K562 (cell line): ENCODE measurements around the gene NLRC3. TPM values are rescaled to one million over a fixed set of nuclear protein-coding genes. Genes with fewer than 3 reads are reported as not detected.

Source experiments
- ATAC-seq: fragments of 200-7000 bp; cut with Tn5 transposase; 3 replicates; pipeline ENCODE4 v1.9.1; 2020; ENCODE audit warnings: moderate library complexity
- BruUV-seq: library from RNA; stranded (reverse); fragments of 400-500 nt; replicated peaks from 2 replicates; lab custom pipeline; 2021; lab: Mats Ljungman, UMichigan
- CTCF ChIA-PET: fragments of 300-600 bp; formaldehyde crosslinking; extraction: SDS; loops from one replicate; lab custom pipeline; 2021; ENCODE audit warnings: low intra/inter-chr PET ratio; lab: Yijun Ruan, JAX
- POLR2A ChIA-PET: fragments of 300-600, 350-650 bp; sonication (Branson Sonifier 250); formaldehyde crosslinking; extraction: SDS; loops from one replicate; lab custom pipeline; 2021; ENCODE audit warnings: antibody characterized with exemption, inconsistent platforms; lab: Yijun Ruan, JAX
- DNase-seq, 4 experiments: peaks; one replicate each; pipeline versions ENCODE4 v3.0.0 to v3.0.0-alpha.2; 2011 to 2018; ENCODE audit warnings: low spot score in 3 of 4, mixed read lengths in 3 of 4; ENCODE audit errors: extremely low read depth in 1 of 4
- FAIRE-seq: peaks from 2 replicates; lab custom pipeline; 2011; peaks lifted over from hg19 to GRCh38; lab: Jason Lieb, UNC
- H2AFZ ChIP-seq: 2 replicates; pipeline ENCODE4 v1.6.0; 2011; ENCODE audit warnings: low read depth, low read length, control low read depth, inconsistent platforms
- H3K27ac ChIP-seq: fragments of 200-600 bp; 3 replicates; pipeline ENCODE4 v1.8.0; 2011; ENCODE audit warnings: low read depth, mild to moderate bottlenecking, control low read depth, inconsistent platforms, low read length, moderate library complexity, mixed read lengths; ENCODE audit errors: extremely low read depth
- H3K27me3 ChIP-seq, 2 experiments: fragments of 300-600 bp in 1 of 2; 2 replicates in 1 of 2; 3 replicates in 1 of 2; pipeline versions ENCODE4 v1.6.0 to v1.8.0; 2011; ENCODE audit warnings: inconsistent platforms in 2 of 2, low read length in 2 of 2, mild to moderate bottlenecking in 1 of 2, mixed read lengths in 1 of 2, moderate library complexity in 1 of 2; ENCODE audit not compliant: control insufficient read depth in 2 of 2, insufficient read depth in 2 of 2
- H3K36me3 ChIP-seq: fragments of 300-600 bp; 3 replicates; pipeline ENCODE4 v1.8.0; 2011; ENCODE audit warnings: mild to moderate bottlenecking, low read length, inconsistent platforms; ENCODE audit not compliant: control insufficient read depth, insufficient read depth
- H3K4me1 ChIP-seq, 2 experiments: fragments of 200-600 bp in 1 of 2; replicated peaks in 1 of 2; 2 replicates in 1 of 2; 3 replicates in 1 of 2; pipeline versions ENCODE4 v1.5.1 to v1.8.0; 2011; ENCODE audit warnings: inconsistent platforms in 2 of 2, low read length in 2 of 2, mild to moderate bottlenecking in 1 of 2, mixed read lengths in 1 of 2, moderate library complexity in 1 of 2; ENCODE audit not compliant: control insufficient read depth in 2 of 2, insufficient read depth in 2 of 2
- H3K4me2 ChIP-seq: 2 replicates; pipeline ENCODE4 v1.6.1; 2011; ENCODE audit warnings: low read length, control low read depth, inconsistent platforms, mixed read lengths; ENCODE audit not compliant: insufficient read depth
- H3K4me3 ChIP-seq: fragments of 200-600 bp; sonication (generic), shearing (Covaris generic); 2 replicates; pipeline ENCODE4 v1.5.1; 2016; ENCODE audit warnings: control low read depth, inconsistent platforms
- H3K79me2 ChIP-seq: fragments of 200-600 bp; 3 replicates; pipeline ENCODE4 v1.8.0; 2011; ENCODE audit warnings: low read length, inconsistent platforms; ENCODE audit not compliant: control insufficient read depth, insufficient read depth
- H3K9ac ChIP-seq, 2 experiments: 2 replicates each; pipeline versions ENCODE4 v1.6.0 to v1.6.1; 2011; ENCODE audit warnings: low read depth in 2 of 2, low read length in 2 of 2, control low read depth in 1 of 2, inconsistent platforms in 1 of 2, mild to moderate bottlenecking in 1 of 2, mixed read lengths in 1 of 2; ENCODE audit not compliant: insufficient read depth in 1 of 2
- H3K9me1 ChIP-seq: one replicate; pipeline ENCODE4 v1.6.0; 2011; ENCODE audit warnings: inconsistent platforms, mild to moderate bottlenecking, low read length, moderate library complexity; ENCODE audit not compliant: control insufficient read depth, insufficient read depth
- H3K9me3 ChIP-seq: replicated peaks from 2 replicates; pipeline ENCODE4 v1.5.1; 2011; ENCODE audit warnings: low read depth, low read length, inconsistent platforms; ENCODE audit not compliant: control insufficient read depth, insufficient read depth
- H4K20me1 ChIP-seq: replicated peaks from 2 replicates; pipeline ENCODE4 v1.6.1; 2011; ENCODE audit warnings: low read length, inconsistent platforms, mixed read lengths; ENCODE audit not compliant: control insufficient read depth, insufficient read depth
- BRF1 ChIP-seq: IDR thresholded peaks from 3 replicates; pipeline ENCODE4 v1.6.1; 2011; ENCODE audit warnings: borderline replicate concordance, mild to moderate bottlenecking; ENCODE audit not compliant: insufficient read length; ENCODE audit errors: extremely low read depth
- DACH1 ChIP-seq: fragments of 450-650 bp; IDR thresholded peaks from 2 replicates; pipeline ENCODE4 v1.6.1; 2018; ENCODE audit not compliant: partially characterized antibody
- HIVEP1 ChIP-seq: fragments of 250-450 bp; sonication (Bioruptor Pico); IDR thresholded peaks from 2 replicates; pipeline ENCODE4 v1.4.0; 2020; ENCODE audit warnings: mild to moderate bottlenecking
- SMAD3 ChIP-seq: fragments of 450-650 bp; formaldehyde crosslinking; conservative IDR thresholded peaks from 2 replicates; pipeline ENCODE4 v1.4.0; 2020; ENCODE audit warnings: mild to moderate bottlenecking
- ZBTB7A ChIP-seq: IDR thresholded peaks from 2 replicates; pipeline ENCODE4 v1.6.1; 2011; ENCODE audit warnings: low read depth, mild to moderate bottlenecking, low read length, moderate library complexity, borderline replicate concordance; ENCODE audit not compliant: control insufficient read depth
- ZNF140 ChIP-seq: fragments of 250-450 bp; sonication (Bioruptor Pico); IDR thresholded peaks from 2 replicates; pipeline ENCODE4 v1.8.0; 2021; ENCODE audit warnings: moderate library complexity, mild to moderate bottlenecking, inconsistent platforms
- ZNF146 ChIP-seq: IDR thresholded peaks from one replicate; pipeline ENCODE4 v1.6.1; 2018; ENCODE audit warnings: missing compliant biosample characterization; ENCODE audit not compliant: unreplicated experiment
- WGBS: fragments of 100-300 bp; shearing (Covaris generic); methylation state at CpG from one replicate; pipeline ENCODE4 v1.1.6; 2016; ENCODE audit warnings: low coverage, mixed read lengths; ENCODE audit not compliant: insufficient coverage; ENCODE audit errors: missing lambda C conversion rate; 5-methylcytosine and 5-hydroxymethylcytosine counted together
- in situ Hi-C: fragments of 300-500 bp; cut with MboI; formaldehyde crosslinking; loops from 4 replicates; pipeline ENCODE4 v1.15.0; 2018; ENCODE audit warnings: inconsistent platforms, mixed read lengths
- intact Hi-C: fragments of 100-400 bp; cut with micrococcal nuclease; formaldehyde crosslinking; loops from 2 replicates; pipeline ENCODE4 v1.14.2; 2022
- polyA plus RNA-seq, 8 experiments: library from polyadenylated mRNA; depleted of rRNA in 4 of 8; stranded (reverse) in 5 of 8; unstranded in 3 of 8; fragments of >200 nt; fragmentation: Nextera tagmentation in 2 of 8; fragmentation: Illumina TruSeq in 1 of 8; extraction: Ambion mirVana in 2 of 8; extraction: Trizol in 1 of 8; gene quantifications; 2 replicates each; pipeline versions ENCODE4 v1.2.1 to v1.2.3, GENCODE V29; 2011 to 2014; ENCODE audit warnings: inconsistent platforms in 1 of 8, missing spikeins in 1 of 8
- total RNA-seq, 7 experiments: library from RNA; depleted of rRNA in 6 of 7; stranded (reverse); fragments of >200 nt in 6 of 7; fragmentation: Illumina TruSeq in 2 of 7; extraction: Trizol in 2 of 7; gene quantifications; 2 replicates each; pipeline versions ENCODE4 v1.2.1 to v1.2.3, GENCODE V29; 2011 to 2021; ENCODE audit warnings: low replicate concordance in 1 of 7
- TF ChIP-seq, protein P1 (sequence below): sonication (generic); formaldehyde crosslinking; IDR thresholded peaks from 2 replicates; pipeline ENCODE4 v1.8.1; 2023; ENCODE audit warnings: mild to moderate bottlenecking, missing genetic modification reagents
- TF ChIP-seq, protein P2 (sequence below): fragments of 450-650 bp; IDR thresholded peaks from 2 replicates; pipeline ENCODE4 v1.6.1; 2014; ENCODE audit warnings: low read depth, mild to moderate bottlenecking, moderate library complexity, borderline replicate concordance

Gene NLRC3
- total and polyA plus RNA-seq, 9 of the 15 experiments (the other 6 are each of a cell fraction or from before 2014, with no cell fraction given) = 0.03 to 0.13 (median 0.03) TPM; not detected in 4

DNA sequence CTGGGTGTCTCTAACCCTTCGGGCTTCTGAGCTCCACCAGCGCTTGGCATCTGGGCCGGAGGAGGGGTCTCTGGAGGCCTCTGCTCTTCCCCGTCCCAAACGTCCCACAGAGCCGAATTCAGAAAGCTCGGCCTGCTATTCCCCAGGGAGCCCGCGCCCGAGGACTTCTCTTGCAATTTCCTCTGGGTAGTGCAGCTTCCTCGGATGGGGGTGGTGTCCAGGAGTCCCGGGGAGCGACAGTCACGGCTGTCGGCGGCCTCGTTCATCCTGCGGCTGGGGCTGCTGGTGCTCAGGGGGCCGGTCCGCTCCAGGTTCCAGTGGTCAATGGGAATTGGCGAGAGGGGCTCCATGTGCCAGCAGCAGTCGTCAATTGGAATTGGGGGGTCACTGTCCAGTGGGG lies 11.8 kb upstream of the NLRC3 start:
- Histone ChIP-seq H3K9ac (peak overlapping the region; percentile 28 to 85; a peak in 3 of 4 replicates), H3K9me1 (peaks cover 4% of the 10 kb centered on the region), H3K4me1 (peaks cover 10 to 26% of the 10 kb centered on the region in 2 experiments; a peak in 4 of 5 replicates), H2AFZ (no peak overlapping the region), H3K36me3 (peaks cover 9% of the 10 kb centered on the region; the same call in 1 of the 3 replicates), H3K4me3 (no peak overlapping the region), H4K20me1 (no peaks in the 10 kb centered on the region), H3K27me3 (no peaks in the 10 kb centered on the region), H3K79me2 (no peaks in the 10 kb centered on the region), H3K9me3 (no peaks in the 10 kb centered on the region), H3K4me2 (peak overlapping the region; percentile 24; the same call in 1 of the 2 replicates), H3K27ac (no peak overlapping the region)
- CTCF ChIA-PET = no interaction called here
- intact Hi-C loops (no loop called here), in situ Hi-C loops (no loop called here)
- FAIRE-seq (no peak), DNase-seq (no peak), ATAC-seq (no peak)
- POLR2A ChIA-PET = interaction anchor here (0.7 kb wide), 1 partner anchor 10 kb away, joined by 3 read pairs; no protein-coding TSS in a partner anchor
- BruUV-seq = no TSS peak
- 93% methylated on average over 16 of the region's 22 CpGs for WGBS
- TF ChIP-seq SMAD3 (CRISPR knock-in tag) (no peak), ZNF140 (no peak), BRF1 (no peak), DACH1 (no peak), HIVEP1 (no peak), ZBTB7A (0 out of 2 replicates have a peak, but pooled peaks have one; percentile 14), ZNF146 (no peak)
- TF ChIP-seq, protein P1, sequence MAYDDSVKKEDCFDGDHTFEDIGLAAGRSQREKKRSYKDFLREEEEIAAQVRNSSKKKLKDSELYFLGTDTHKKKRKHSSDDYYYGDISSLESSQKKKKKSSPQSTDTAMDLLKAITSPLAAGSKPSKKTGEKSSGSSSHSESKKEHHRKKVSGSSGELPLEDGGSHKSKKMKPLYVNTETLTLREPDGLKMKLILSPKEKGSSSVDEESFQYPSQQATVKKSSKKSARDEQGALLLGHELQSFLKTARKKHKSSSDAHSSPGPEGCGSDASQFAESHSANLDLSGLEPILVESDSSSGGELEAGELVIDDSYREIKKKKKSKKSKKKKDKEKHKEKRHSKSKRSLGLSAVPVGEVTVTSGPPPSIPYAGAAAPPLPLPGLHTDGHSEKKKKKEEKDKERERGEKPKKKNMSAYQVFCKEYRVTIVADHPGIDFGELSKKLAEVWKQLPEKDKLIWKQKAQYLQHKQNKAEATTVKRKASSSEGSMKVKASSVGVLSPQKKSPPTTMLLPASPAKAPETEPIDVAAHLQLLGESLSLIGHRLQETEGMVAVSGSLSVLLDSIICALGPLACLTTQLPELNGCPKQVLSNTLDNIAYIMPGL (CRISPR knock-in tag) = no peak
- TF ChIP-seq, protein P2, sequence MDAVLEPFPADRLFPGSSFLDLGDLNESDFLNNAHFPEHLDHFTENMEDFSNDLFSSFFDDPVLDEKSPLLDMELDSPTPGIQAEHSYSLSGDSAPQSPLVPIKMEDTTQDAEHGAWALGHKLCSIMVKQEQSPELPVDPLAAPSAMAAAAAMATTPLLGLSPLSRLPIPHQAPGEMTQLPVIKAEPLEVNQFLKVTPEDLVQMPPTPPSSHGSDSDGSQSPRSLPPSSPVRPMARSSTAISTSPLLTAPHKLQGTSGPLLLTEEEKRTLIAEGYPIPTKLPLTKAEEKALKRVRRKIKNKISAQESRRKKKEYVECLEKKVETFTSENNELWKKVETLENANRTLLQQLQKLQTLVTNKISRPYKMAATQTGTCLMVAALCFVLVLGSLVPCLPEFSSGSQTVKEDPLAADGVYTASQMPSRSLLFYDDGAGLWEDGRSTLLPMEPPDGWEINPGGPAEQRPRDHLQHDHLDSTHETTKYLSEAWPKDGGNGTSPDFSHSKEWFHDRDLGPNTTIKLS = no peak
